Omental fat pad (tissue), 4 donors: ENCODE measurements around the gene WDCP. TPM values are rescaled to one million over a fixed set of nuclear protein-coding genes. Genes with fewer than 3 reads are reported as not detected.

Source experiments
- ATAC-seq: fragments of 150-250 bp; one replicate; pipeline ENCODE4 v1.9.1; 2016; ENCODE audit warnings: mild to moderate bottlenecking, moderate library complexity; ENCODE audit not compliant: low FRiP score
- DNase-seq: peaks from one replicate; pipeline ENCODE4 v3.0.0-alpha.2; 2019; ENCODE audit warnings: low spot score
- CTCF ChIP-seq, 3 donors: fragments of 450-650 bp; IDR thresholded peaks; one replicate each; pipeline ENCODE4 v1.5.1; 2016 to 2017; ENCODE audit warnings: antibody characterized with exemption in 3 of 3, mild to moderate bottlenecking in 3 of 3, moderate library complexity in 2 of 3
- small RNA-seq: library from RNA; depleted of rRNA; stranded (forward); fragments of <200 nt; gene quantifications from one replicate; pipeline ENCODE3, GENCODE V24; 2016
- total RNA-seq, 4 donors: library from RNA; depleted of rRNA; stranded (reverse); fragments of >200 nt; gene quantifications; one replicate each; pipeline ENCODE4 v1.1.0, GENCODE V29; 2016

WDCP gene
- total RNA-seq, 4 donors from 2014 or later: 3.7 to 7.2 (median 4.1) TPM

- no peak for DNase-seq
- no peak for ATAC-seq
- TF ChIP-seq CTCF (IDR thresholded peaks at IDR 0.05): no peak
Observed at GRCh38 chr2:23992931-23993330, 54.3 kb downstream of the WDCP start.

DNA sequence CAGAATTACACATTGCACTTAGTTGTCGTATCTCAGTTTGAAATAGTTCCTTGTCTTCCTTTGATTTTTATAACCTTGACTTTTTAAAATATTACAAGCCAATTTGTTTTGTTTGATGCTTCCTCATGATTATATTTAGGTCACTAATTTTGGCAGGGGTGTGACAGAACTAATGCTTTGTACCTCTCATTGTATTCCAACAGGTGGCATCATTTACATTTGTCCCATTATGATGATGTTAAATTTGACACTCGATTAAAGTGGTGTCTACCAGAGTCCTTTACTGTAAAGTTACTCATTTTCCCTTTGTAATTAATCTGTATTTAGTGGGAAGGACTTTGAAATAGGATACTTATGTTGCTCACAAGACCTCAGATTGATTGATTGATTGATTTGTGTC lies 58.8 kb downstream of the WDCP start:
- ATAC-seq (no peak), DNase-seq (no peak)
- no peak for TF ChIP-seq CTCF (IDR thresholded peaks at IDR 0.05)

Small RNA genes within 50 kb of the gene (small RNA-seq; reads per million reads assigned to genes)
- gene RN7SL610P: not detected
- not detected for gene RNU6-370P

Other genes with a start within 250 kb of the WDCP start
- gene ATAD2B, start 120.3 kb downstream of the WDCP start, total RNA-seq: 10 to 100 TPM; 17.1 to 45.4 (median 22.9) TPM
- gene UBXN2A, start 106.9 kb downstream of the WDCP start, total RNA-seq: 10 to 100 TPM in 3 of 4 donors, 1 to 10 TPM in 1; 8.4 to 16.1 (median 13.5) TPM
- gene MFSD2B, start 37.3 kb downstream of the WDCP start, total RNA-seq: not detected
- gene FKBP1B, start 2.4 kb upstream of the WDCP start, total RNA-seq: 1 to 10 TPM; 4.5 to 9.6 (median 5.4) TPM
- 10 to 100 TPM; 80.8 to 91.4 (median 89.2) TPM for gene SF3B6, start 28.9 kb upstream of the WDCP start, total RNA-seq
- 10 to 100 TPM; 11.3 to 44.9 (median 17.2) TPM for gene TP53I3, start 37.4 kb upstream of the WDCP start, total RNA-seq
- gene PFN4, start 75.9 kb upstream of the WDCP start, total RNA-seq: under 1 TPM in 1 of 4 donors, not detected in 3; 0.84 TPM
- 10 to 100 TPM; 13.4 to 21.8 (median 17.0) TPM for gene FAM228B, start 76.1 kb upstream of the WDCP start, total RNA-seq
- gene FAM228A, start 127.7 kb upstream of the WDCP start, total RNA-seq: 1 to 10 TPM in 3 of 4 donors, under 1 TPM in 1; 0.88 to 3.8 (median 2.4) TPM